Smooth muscle cell (in vitro differentiated cells): Measurements from ENCODE around the gene CELA2A. TPM values are rescaled to one million over a fixed set of nuclear protein-coding genes. Genes with fewer than 3 reads are reported as not detected.

Experiments
- DNase-seq: peaks from one replicate; lab custom pipeline; 2025; ENCODE audit not compliant: unreplicated experiment; lab: John Stamatoyannopoulos, UW
- H2AFZ ChIP-seq: fragments of 200-600 bp; sonication (generic); 2 replicates; pipeline ENCODE4 v1.6.0; 2016; ENCODE audit warnings: antibody characterized with exemption, low read depth, mild to moderate bottlenecking
- H3F3A ChIP-seq: fragments of 200-600 bp; sonication (generic); 2 replicates; pipeline ENCODE4 v1.6.0; 2017; ENCODE audit warnings: antibody characterized with exemption, low read depth
- H3K27ac ChIP-seq: fragments of 200-600 bp; sonication (generic); 2 replicates; pipeline ENCODE4 v1.5.1; 2016; ENCODE audit warnings: low read depth, mild to moderate bottlenecking
- H3K27me3 ChIP-seq: fragments of 200-600 bp; sonication (generic); 2 replicates; pipeline ENCODE4 v1.6.1; 2016; ENCODE audit warnings: low read depth, mild to moderate bottlenecking
- H3K36me3 ChIP-seq: fragments of 200-600 bp; sonication (generic); 2 replicates; pipeline ENCODE4 v1.5.1; 2016; ENCODE audit warnings: low read depth
- H3K4me1 ChIP-seq: fragments of 200-600 bp; sonication (generic); 2 replicates; pipeline ENCODE4 v1.5.1; 2016; ENCODE audit warnings: low read depth
- H3K4me2 ChIP-seq: fragments of 200-600 bp; sonication (generic); 2 replicates; pipeline ENCODE4 v1.6.0; 2016; ENCODE audit warnings: mild to moderate bottlenecking
- H3K4me3 ChIP-seq: fragments of 200-600 bp; sonication (generic); 2 replicates; pipeline ENCODE4 v1.5.1; 2016; ENCODE audit warnings: mild to moderate bottlenecking
- H3K79me2 ChIP-seq: fragments of 200-600 bp; sonication (generic); 2 replicates; pipeline ENCODE4 v1.6.0; 2016; ENCODE audit warnings: low read depth, mild to moderate bottlenecking
- H3K9ac ChIP-seq: fragments of 200-600 bp; sonication (generic); 2 replicates; pipeline ENCODE4 v1.6.0; 2016; ENCODE audit warnings: low read depth
- H3K9me3 ChIP-seq: fragments of 200-600 bp; sonication (generic); replicated peaks from 2 replicates; pipeline ENCODE4 v1.5.1; 2016; ENCODE audit warnings: low read depth
- H4K20me1 ChIP-seq: fragments of 200-600 bp; sonication (generic); 2 replicates; pipeline ENCODE4 v1.6.0; 2016; ENCODE audit warnings: low read depth
- CTCF ChIP-seq: fragments of 200-600 bp; sonication (generic); IDR thresholded peaks from 2 replicates; pipeline ENCODE4 v1.5.1; 2017; ENCODE audit warnings: borderline replicate concordance, mild to moderate bottlenecking, antibody characterized with exemption; ENCODE audit not compliant: insufficient read depth, poor library complexity, severe bottlenecking
- WGBS: methylation state at CpG from one replicate; pipeline ENCODE4 v1.1.7; 2016; ENCODE audit warnings: low lambda C conversion rate; 5-methylcytosine and 5-hydroxymethylcytosine counted together
- polyA plus RNA-seq: library from polyadenylated mRNA; unstranded; fragments of >200 nt; fragmentation: Nextera tagmentation; extraction: Ambion mirVana; gene quantifications from 2 replicates; pipeline ENCODE4 v1.2.1, GENCODE V29; 2016
- total RNA-seq: library from RNA; depleted of rRNA; stranded (reverse); fragments of >200 nt; gene quantifications from 2 replicates; pipeline ENCODE4 v1.2.3, GENCODE V29; 2014

The CELA2A gene
- total and polyA plus RNA-seq, 2 experiments from 2014 or later, result 2.6 TPM; not detected in 1

GRCh38 chr1:15492596-15492995, 36.1 kb downstream of the CELA2A start:
- Histone ChIP-seq H3K9ac (no peak overlapping the region), H2AFZ (no peak overlapping the region), H4K20me1 (no peaks in the 10 kb centered on the region), H3K9me3 (no peaks in the 10 kb centered on the region), H3K4me1 (no peaks in the 10 kb centered on the region), H3K4me2 (no peak overlapping the region), H3K27me3 (no peaks in the 10 kb centered on the region), H3K27ac (no peak overlapping the region), H3K79me2 (no peaks in the 10 kb centered on the region), H3K36me3 (no peaks in the 10 kb centered on the region), H3K4me3 (no peak overlapping the region), H3F3A (no peaks in the 10 kb centered on the region)
- no peak for TF ChIP-seq CTCF
- DNase-seq, result no peak
- WGBS, result 30% methylated on average over 5 of the region's 5 CpGs

DNA sequence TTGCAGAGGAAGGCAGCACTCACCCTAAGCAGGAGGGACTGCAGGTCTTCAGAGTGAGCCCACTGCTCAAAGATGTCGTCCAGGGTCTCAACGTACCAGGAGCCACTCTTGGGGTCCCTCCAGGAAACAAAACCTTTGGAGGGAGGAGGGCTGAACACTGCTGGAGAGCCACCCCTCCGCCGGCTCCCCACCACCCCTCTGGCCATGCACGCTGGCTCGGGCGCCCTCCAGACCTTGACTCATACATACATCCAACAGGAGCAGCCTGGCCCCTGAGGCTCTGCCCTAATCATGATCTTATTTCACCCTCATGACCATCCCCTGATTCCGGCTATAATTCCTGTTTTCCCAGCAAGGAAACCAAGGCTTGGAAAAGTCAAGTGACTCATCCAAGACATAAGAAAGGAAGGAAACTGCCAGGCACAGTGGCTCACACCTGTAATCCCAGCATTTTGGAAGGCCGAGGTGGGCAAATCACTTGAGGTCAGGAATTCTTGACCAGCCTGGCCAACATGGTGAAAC, 37.4 kb downstream of the CELA2A start:
- no peak overlapping the region for H3K4me3 ChIP-seq
- WGBS, result 89% methylated on average over 9 of the region's 9 CpGs
- H3F3A ChIP-seq, result no peaks in the 10 kb centered on the region

DNA sequence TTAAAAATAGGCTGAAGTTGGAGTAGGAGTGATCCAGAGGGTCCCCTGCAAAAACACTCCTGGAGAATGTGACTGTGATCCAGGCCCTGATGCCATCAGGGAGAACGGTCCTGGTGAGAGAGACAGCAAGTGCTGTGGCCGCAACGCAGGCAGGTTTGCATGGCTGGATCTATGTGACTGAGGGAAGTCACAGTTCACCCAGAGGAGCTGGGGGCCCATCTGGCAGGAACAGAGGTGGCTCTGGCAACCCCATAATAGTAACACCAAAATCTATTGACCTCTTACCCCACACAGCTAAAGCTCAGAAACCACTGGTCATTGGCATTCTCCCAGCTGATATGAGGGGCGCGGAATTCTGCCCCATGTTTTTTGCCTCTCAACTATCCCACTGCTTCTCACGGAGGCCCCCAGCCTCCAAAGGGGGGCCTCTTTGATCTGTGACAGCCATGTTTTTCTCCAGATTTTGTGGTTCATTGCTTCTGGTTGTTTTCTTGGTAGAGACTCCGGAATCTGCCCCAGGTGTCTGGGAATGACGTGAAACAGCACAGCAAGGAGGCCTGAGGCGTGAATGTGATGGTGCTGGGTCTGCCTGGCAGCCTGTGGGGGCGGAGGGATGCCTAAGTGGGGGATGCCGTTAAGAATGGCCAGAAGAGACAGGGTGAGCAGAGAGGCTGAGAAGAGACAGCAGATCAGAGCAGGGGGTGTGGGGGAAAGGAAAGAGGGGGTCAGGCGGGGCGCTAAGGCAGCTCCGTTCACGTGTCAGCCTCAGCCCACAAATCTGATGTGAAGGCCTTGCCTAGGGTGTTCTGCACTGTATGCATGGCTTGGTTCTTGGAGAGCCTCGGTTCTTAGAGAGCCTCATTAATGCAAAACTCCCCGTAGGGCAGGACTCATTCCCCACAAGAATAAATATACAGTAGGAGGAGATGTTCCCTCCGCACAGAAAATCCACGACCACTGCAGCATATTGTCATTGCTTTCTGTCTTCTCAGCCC, 43.9 kb downstream of the CELA2A start:
- no peaks in the 10 kb centered on the region for H3K79me2 ChIP-seq
- no peaks in the 10 kb centered on the region for H4K20me1 ChIP-seq
- no peaks in the 10 kb centered on the region for H3F3A ChIP-seq
- H2AFZ ChIP-seq, result no peak overlapping the region
- no peak for DNase-seq
- H3K27ac ChIP-seq, result no peak overlapping the region
- H3K27me3 ChIP-seq, result no peaks in the 10 kb centered on the region
- WGBS, result 77% methylated on average over 19 of the region's 19 CpGs
- TF ChIP-seq CTCF, result no peak
- H3K9me3 ChIP-seq, result no peaks in the 10 kb centered on the region
- no peak overlapping the region for H3K4me2 ChIP-seq
- H3K4me1 ChIP-seq, result no peaks in the 10 kb centered on the region
- no peaks in the 10 kb centered on the region for H3K36me3 ChIP-seq
- no peak overlapping the region for H3K4me3 ChIP-seq
- H3K9ac ChIP-seq, result no peak overlapping the region

More for the DNA sequence above, 37.4 kb downstream of the CELA2A start:
- Histone ChIP-seq H3K36me3 (no peaks in the 10 kb centered on the region), H3K27me3 (no peaks in the 10 kb centered on the region), H2AFZ (no peak overlapping the region), H3K4me1 (no peaks in the 10 kb centered on the region), H4K20me1 (no peaks in the 10 kb centered on the region), H3K4me2 (no peak overlapping the region), H3K27ac (no peak overlapping the region), H3K79me2 (no peaks in the 10 kb centered on the region), H3K9ac (no peak overlapping the region), H3K9me3 (no peaks in the 10 kb centered on the region)
- no peak for TF ChIP-seq CTCF
- DNase-seq, result no peak
